ENCODE measurements around the gene SLC25A42. TPM values are rescaled to one million over a fixed set of nuclear protein-coding genes. Genes with fewer than 3 reads are reported as not detected.

The SLC25A42 gene
- total RNA-seq, 4 donors from 2014 or later = 12.3 to 85.3 (median 37.1) TPM

- ATAC-seq (no peak), DNase-seq (no peak)
- Histone ChIP-seq H3K4me3 (no peak overlapping the region), H3K9me3 (no peaks in the 10 kb centered on the region), H3K4me1 (peaks cover 4 to 6% of the 10 kb centered on the region in 2 donors), H3K27ac (no peak overlapping the region), H3K27me3 (no peaks in the 10 kb centered on the region), H3K36me3 (peaks cover 0 to 21% of the 10 kb centered on the region in 2 donors)
- in situ Hi-C loops (cut with MboI; ENCODE audit: low sequenced_read_pairs in 4 of 4) = no loop called here
- TF ChIP-seq POLR2A (IDR thresholded peaks at IDR 0.05) (no peak), CTCF (IDR thresholded peaks at IDR 0.05 in 4 of 5, conservative IDR thresholded peaks at IDR 0.05 in 1 of 5) (no peak)
- intact Hi-C loops (cut with DNase I; ENCODE audit: low total_unique reads) = no loop called here
Measured at GRCh38 chr19:19043881-19044280, 19.9 kb upstream of the SLC25A42 start.

- intact Hi-C loops (cut with DNase I; ENCODE audit: low total_unique reads) = no loop called here
- TF ChIP-seq CTCF (IDR thresholded peaks at IDR 0.05 in 4 of 5, conservative IDR thresholded peaks at IDR 0.05 in 1 of 5) = no peak
- TF ChIP-seq POLR2A (IDR thresholded peaks at IDR 0.05) = no peak
Measured at GRCh38 chr19:19049406-19049805, 14.4 kb upstream of the SLC25A42 start.

GRCh38 chr19:19050104-19050503 is 13.7 kb upstream of the SLC25A42 start:
- Histone ChIP-seq H3K27me3 (no peaks in the 10 kb centered on the region), H3K4me3 (no peak overlapping the region), H3K9me3 (no peaks in the 10 kb centered on the region), H3K36me3 (peaks cover 0 to 30% of the 10 kb centered on the region in 2 donors), H3K27ac (no peak overlapping the region), H3K4me1 (peaks cover 0 to 3% of the 10 kb centered on the region in 2 donors)
- DNase-seq (no peak), ATAC-seq (no peak)
- in situ Hi-C loops (cut with MboI; ENCODE audit: low sequenced_read_pairs in 4 of 4) (loop anchor here in 3 of 4 donors (5.0 to 10.0 kb wide), 3 partner anchors 85 to 92 kb away; partner anchors contain the start of gene TMEM161A (in 2 of the 3)), intact Hi-C loops (cut with DNase I; ENCODE audit: low total_unique reads) (no loop called here)
- TF ChIP-seq CTCF (IDR thresholded peaks at IDR 0.05 in 4 of 5, conservative IDR thresholded peaks at IDR 0.05 in 1 of 5) (no peak), POLR2A (IDR thresholded peaks at IDR 0.05) (no peak)

More at GRCh38 chr19:19049406-19049805, 14.4 kb upstream of the SLC25A42 start:
- no peak overlapping the region for H3K27ac ChIP-seq
- no peaks in the 10 kb centered on the region for H3K27me3 ChIP-seq
- peaks cover 0 to 3% of the 10 kb centered on the region in 2 donors for H3K4me1 ChIP-seq
- H3K9me3 ChIP-seq = no peaks in the 10 kb centered on the region
- no peak for DNase-seq
- no peak for ATAC-seq
- no peak overlapping the region for H3K4me3 ChIP-seq
- H3K36me3 ChIP-seq = peaks cover 0 to 30% of the 10 kb centered on the region in 2 donors
- in situ Hi-C loops (cut with MboI; ENCODE audit: low sequenced_read_pairs in 4 of 4) = no loop called here

- H3K4me3 ChIP-seq = no peak overlapping the region
- TF ChIP-seq CTCF (IDR thresholded peaks at IDR 0.05 in 4 of 5, conservative IDR thresholded peaks at IDR 0.05 in 1 of 5) (no peak), POLR2A (IDR thresholded peaks at IDR 0.05) (no peak)
- H3K27me3 ChIP-seq = no peaks in the 10 kb centered on the region
- intact Hi-C loops (cut with DNase I; ENCODE audit: low total_unique reads) (no loop called here), in situ Hi-C loops (cut with MboI; ENCODE audit: low sequenced_read_pairs in 4 of 4) (loop anchor here in 3 of 4 donors (5.0 to 10.0 kb wide), 3 partner anchors 84 to 92 kb away; partner anchors contain the start of gene TMEM161A (in 2 of the 3))
- peaks cover 0 to 36% of the 10 kb centered on the region in 2 donors for H3K36me3 ChIP-seq
- no peaks in the 10 kb centered on the region for H3K9me3 ChIP-seq
- no peak overlapping the region for H3K27ac ChIP-seq
- H3K4me1 ChIP-seq = peaks cover 0 to 3% of the 10 kb centered on the region in 2 donors
- ATAC-seq = no peak
- no peak for DNase-seq
Measured at GRCh38 chr19:19050731-19051130, 13.1 kb upstream of the SLC25A42 start.
